ENCODE measurements around the gene C22orf31. TPM values are rescaled to one million over a fixed set of nuclear protein-coding genes. Genes with fewer than 3 reads are reported as not detected.

C22orf31 gene
- total RNA-seq, 4 donors from 2014 or later: not detected

DNA sequence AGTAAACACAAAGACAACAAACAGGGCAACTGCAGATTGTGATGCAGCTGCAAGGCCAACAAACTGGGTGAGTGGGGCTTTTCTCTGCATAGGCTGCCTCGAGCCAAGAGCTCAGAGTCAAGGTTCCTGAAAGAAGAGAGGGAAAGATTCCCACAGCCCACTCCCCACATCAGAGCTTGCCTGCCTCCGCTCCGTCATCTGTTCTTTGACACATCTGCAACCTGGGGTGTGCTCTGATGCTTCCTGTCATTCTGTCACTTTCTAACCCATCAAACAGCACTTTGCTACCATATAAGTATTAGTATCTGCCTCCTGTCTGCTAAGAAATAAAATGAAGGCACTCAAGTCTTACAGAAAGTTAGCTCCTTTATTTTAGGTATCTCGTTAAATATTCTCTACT, 46.9 kb downstream of the C22orf31 start:
- Histone ChIP-seq H3K9me3 (no peaks in the 10 kb centered on the region), H3K4me1 (peaks cover 0 to 18% (median 8%) of the 10 kb centered on the region in 4 donors), H3K4me3 (no peak overlapping the region), H3K27me3 (no peaks in the 10 kb centered on the region), H3K27ac (no peak overlapping the region), H3K36me3 (no peaks in the 10 kb centered on the region)
- 89 to 94% methylated on average over 4 of the region's 4 CpGs for WGBS, 2 donors
- DNase-seq (ENCODE audit: low spot score in 2 of 2): no peak
- TF ChIP-seq POLR2A (IDR thresholded peaks at IDR 0.05): no peak
- no peak for TF ChIP-seq CTCF (IDR thresholded peaks at IDR 0.05)

GRCh38 chr22:29014293-29014692, 47.3 kb downstream of the C22orf31 start:
- H3K27me3 ChIP-seq: no peaks in the 10 kb centered on the region
- H3K36me3 ChIP-seq: no peaks in the 10 kb centered on the region
- no peaks in the 10 kb centered on the region for H3K9me3 ChIP-seq
- no peak overlapping the region for H3K27ac ChIP-seq
- TF ChIP-seq CTCF (IDR thresholded peaks at IDR 0.05): no peak
- TF ChIP-seq POLR2A (IDR thresholded peaks at IDR 0.05): no peak
- TF ChIP-seq EP300 (IDR thresholded peaks at IDR 0.05): no peak
- H3K4me1 ChIP-seq: peaks cover 0 to 18% (median 8%) of the 10 kb centered on the region in 4 donors
- no peak for DNase-seq (ENCODE audit: low spot score in 2 of 2)
- 87 to 91% methylated on average over 4 of the region's 4 CpGs for WGBS, 2 donors
- no peak overlapping the region for H3K4me3 ChIP-seq

GRCh38 chr22:29012952-29013351, 48.7 kb downstream of the C22orf31 start:
- no peak for TF ChIP-seq CTCF (IDR thresholded peaks at IDR 0.05)
- no peak for TF ChIP-seq EP300 (IDR thresholded peaks at IDR 0.05)
- no peak for TF ChIP-seq POLR2A (IDR thresholded peaks at IDR 0.05)
- no peak overlapping the region for H3K27ac ChIP-seq
- peaks cover 0 to 18% (median 8%) of the 10 kb centered on the region in 4 donors for H3K4me1 ChIP-seq
- no peaks in the 10 kb centered on the region for H3K9me3 ChIP-seq
- DNase-seq (ENCODE audit: low spot score in 2 of 2): no peak
- H3K27me3 ChIP-seq: no peaks in the 10 kb centered on the region
- no peak overlapping the region for H3K4me3 ChIP-seq
- WGBS, 2 donors: 86 to 95% methylated on average over 4 of the region's 4 CpGs
- no peaks in the 10 kb centered on the region for H3K36me3 ChIP-seq

- H3K36me3 ChIP-seq: no peaks in the 10 kb centered on the region
- no peak for DNase-seq (ENCODE audit: low spot score in 2 of 2)
- H3K4me3 ChIP-seq: no peak overlapping the region
- H3K27ac ChIP-seq: peak overlapping the region in 2 of 4 donors; percentile 1 to 19
- peaks cover 0 to 18% (median 8%) of the 10 kb centered on the region in 4 donors for H3K4me1 ChIP-seq
- H3K27me3 ChIP-seq: no peaks in the 10 kb centered on the region
- no peaks in the 10 kb centered on the region for H3K9me3 ChIP-seq
- no peak for TF ChIP-seq CTCF (IDR thresholded peaks at IDR 0.05)
- WGBS, 2 donors: 77 to 84% methylated on average over 4 of the region's 4 CpGs
Observed at GRCh38 chr22:29012101-29012433, 49.6 kb downstream of the C22orf31 start.

- Histone ChIP-seq H3K27ac (peak overlapping the region in 3 of 4 donors; percentile 1 to 25 (median 19)), H3K4me1 (peaks cover 0 to 18% (median 8%) of the 10 kb centered on the region in 4 donors), H3K4me3 (no peak overlapping the region), H3K9me3 (no peaks in the 10 kb centered on the region), H3K27me3 (no peaks in the 10 kb centered on the region), H3K36me3 (no peaks in the 10 kb centered on the region)
- TF ChIP-seq POLR2A (IDR thresholded peaks at IDR 0.05): no peak
- no peak for TF ChIP-seq EP300 (IDR thresholded peaks at IDR 0.05)
- no peak for DNase-seq (ENCODE audit: low spot score in 2 of 2)
- WGBS, 2 donors: 33 to 35% methylated on average over 14 of the region's 14 CpGs
Observed at GRCh38 chr22:29011240-29012100, 50.2 kb downstream of the C22orf31 start.
